Measurements from ENCODE around the gene SLC7A9.
"Not testable (repeated sequence)": the region's sequence is repeated elsewhere in the genome, so short reads cannot be mapped to it uniquely, and the experiment has no call there.

Gene SLC7A9

GRCh38 chr19:32798201-32798600 lies 71.4 kb downstream of the SLC7A9 start:
- DNase-seq (ENCODE audit: low spot score) = no peak

GRCh38 chr19:32789429-32789828 lies 80.1 kb downstream of the SLC7A9 start:
- DNase-seq (ENCODE audit: low spot score) = no peak

- DNase-seq (ENCODE audit: low spot score) = not testable (repeated sequence)
These were observed 81.7 kb downstream of the SLC7A9 start for GRCh38 chr19:32787895-32788294.

- not testable (repeated sequence) for DNase-seq (ENCODE audit: low spot score)
These were observed 82.3 kb downstream of the SLC7A9 start for GRCh38 chr19:32787161-32787813.

GRCh38 chr19:32782089-32782488 lies 87.5 kb downstream of the SLC7A9 start:
- not testable (repeated sequence) for DNase-seq (ENCODE audit: low spot score)

- no peak for DNase-seq (ENCODE audit: low spot score)
These were observed 88.3 kb downstream of the SLC7A9 start for GRCh38 chr19:32781280-32781679.
